Measurements from ENCODE around the gene HAUS5.

The HAUS5 gene

GRCh38 chr19:35566738-35567137 is 45.8 kb upstream of the HAUS5 start:
- Histone ChIP-seq H3K9me3 (ENCODE audit: control insufficient read depth, low read length) (no peaks in the 10 kb centered on the region), H3K4me1 (no peaks in the 10 kb centered on the region), H3K4me2 (ENCODE audit: low read length) (no peak overlapping the region), H3K27ac (no peak overlapping the region), H3K36me3 (ENCODE audit: control insufficient read depth, insufficient read depth, low read length) (no peaks in the 10 kb centered on the region), H2AFZ (no peak overlapping the region), H3K79me2 (no peaks in the 10 kb centered on the region), H3K4me3 (ENCODE audit: low read depth, low read length) (no peak overlapping the region), H3K9ac (no peak overlapping the region), H3K27me3 (ENCODE audit: control insufficient read depth, insufficient read depth, low read length) (no peaks in the 10 kb centered on the region)
- no peak for TF ChIP-seq CTCF (IDR thresholded peaks at IDR 0.05)

GRCh38 chr19:35569281-35569781 is 43.2 kb upstream of the HAUS5 start:
- Histone ChIP-seq H3K79me2 (no peaks in the 10 kb centered on the region), H3K9ac (no peak overlapping the region), H3K27ac (no peak overlapping the region), H3K9me3 (ENCODE audit: control insufficient read depth, low read length) (no peaks in the 10 kb centered on the region), H2AFZ (no peak overlapping the region), H3K36me3 (ENCODE audit: control insufficient read depth, insufficient read depth, low read length) (no peaks in the 10 kb centered on the region), H3K4me1 (no peaks in the 10 kb centered on the region), H3K4me2 (ENCODE audit: low read length) (no peak overlapping the region), H3K4me3 (ENCODE audit: low read depth, low read length) (no peak overlapping the region), H3K27me3 (ENCODE audit: control insufficient read depth, insufficient read depth, low read length) (no peaks in the 10 kb centered on the region)
- TF ChIP-seq CTCF (IDR thresholded peaks at IDR 0.05) = no peak

- Histone ChIP-seq H3K36me3 (ENCODE audit: control insufficient read depth, insufficient read depth, low read length) (no peaks in the 10 kb centered on the region), H2AFZ (no peak overlapping the region), H3K4me2 (ENCODE audit: low read length) (no peak overlapping the region), H3K27me3 (ENCODE audit: control insufficient read depth, insufficient read depth, low read length) (no peaks in the 10 kb centered on the region), H3K4me3 (ENCODE audit: low read depth, low read length) (no peak overlapping the region), H3K9me3 (ENCODE audit: control insufficient read depth, low read length) (no peaks in the 10 kb centered on the region), H3K79me2 (no peaks in the 10 kb centered on the region), H3K27ac (no peak overlapping the region), H3K9ac (no peak overlapping the region), H3K4me1 (no peaks in the 10 kb centered on the region)
- TF ChIP-seq CTCF (IDR thresholded peaks at IDR 0.05) = no peak
Measured at GRCh38 chr19:35571406-35571965, 41.0 kb upstream of the HAUS5 start.

GRCh38 chr19:35577918-35578317 is 34.6 kb upstream of the HAUS5 start:
- no peak overlapping the region for H3K9ac ChIP-seq
- no peaks in the 10 kb centered on the region for H3K9me3 ChIP-seq (ENCODE audit: control insufficient read depth, low read length)
- H3K36me3 ChIP-seq (ENCODE audit: control insufficient read depth, insufficient read depth, low read length) = no peaks in the 10 kb centered on the region
- no peak for TF ChIP-seq CTCF (IDR thresholded peaks at IDR 0.05)
- H3K27ac ChIP-seq = no peak overlapping the region
- no peaks in the 10 kb centered on the region for H3K4me1 ChIP-seq
- no peak overlapping the region for H3K4me2 ChIP-seq (ENCODE audit: low read length)
- H3K4me3 ChIP-seq (ENCODE audit: low read depth, low read length) = no peak overlapping the region
- no peaks in the 10 kb centered on the region for H3K79me2 ChIP-seq
- no peaks in the 10 kb centered on the region for H3K27me3 ChIP-seq (ENCODE audit: control insufficient read depth, insufficient read depth, low read length)
- H2AFZ ChIP-seq = no peak overlapping the region

- Histone ChIP-seq H3K9ac (no peak overlapping the region), H3K4me2 (ENCODE audit: low read length) (no peak overlapping the region)
- TF ChIP-seq CTCF (IDR thresholded peaks at IDR 0.05) = no peak
Measured at GRCh38 chr19:35578707-35579106, 33.8 kb upstream of the HAUS5 start.

More at GRCh38 chr19:35578707-35579106, 33.8 kb upstream of the HAUS5 start:
- Histone ChIP-seq H3K9me3 (ENCODE audit: control insufficient read depth, low read length) (no peaks in the 10 kb centered on the region), H3K27me3 (ENCODE audit: control insufficient read depth, insufficient read depth, low read length) (no peaks in the 10 kb centered on the region), H3K79me2 (no peaks in the 10 kb centered on the region), H3K4me3 (ENCODE audit: low read depth, low read length) (no peak overlapping the region), H3K27ac (no peak overlapping the region), H3K36me3 (ENCODE audit: control insufficient read depth, insufficient read depth, low read length) (no peaks in the 10 kb centered on the region), H3K4me1 (no peaks in the 10 kb centered on the region), H2AFZ (no peak overlapping the region)
